ENCODE data around the gene AMDHD2. TPM values are rescaled to one million over a fixed set of nuclear protein-coding genes. Genes with fewer than 3 reads are reported as not detected.

Gene AMDHD2
- total and polyA plus RNA-seq, 2 of the 8 experiments (the other 6 are each of a cell fraction or from before 2014, with no cell fraction given) = 43.0 to 54.6 TPM

- Histone ChIP-seq H3K14ac (ENCODE audit: insufficient read length) (no peak overlapping the region), H2AK5ac (ENCODE audit: low read depth, low read length) (no peak overlapping the region), H4K8ac (ENCODE audit: extremely low read depth, insufficient read depth, low read length) (no peak overlapping the region), H3K9ac (replicated peaks in 1 of 4; ENCODE audit: extremely low read depth in 1 of 4, low read depth in 3 of 4, low read length in 3 of 4) (no peak overlapping the region), H3K4me2 (ENCODE audit: insufficient read depth in 1 of 2, low read depth in 2 of 2, low read length in 2 of 2) (no peak overlapping the region), H3K4ac (replicated peaks; ENCODE audit: insufficient read length, low read depth, low read length) (no peak overlapping the region), H3K27ac (ENCODE audit: low read depth, low read length) (no peak overlapping the region), H3K4me3 (ENCODE audit: extremely low read depth in 1 of 4, insufficient read depth in 2 of 4, low read depth in 3 of 4, low read length in 4 of 4) (no peak overlapping the region), H3K79me2 (ENCODE audit: control insufficient read depth in 1 of 2, insufficient read depth in 2 of 2, low read length in 2 of 2) (peaks cover 0 to 4% of the 10 kb centered on the region in 2 experiments; a peak in 1 of 4 replicates), H3K79me1 (ENCODE audit: low read depth, low read length) (peaks cover 23% of the 10 kb centered on the region), H2BK20ac (ENCODE audit: low read length) (no peak overlapping the region), H2BK5ac (ENCODE audit: low read depth, low read length) (no peak overlapping the region), H3K4me1 (replicated peaks in 1 of 4; ENCODE audit: control insufficient read depth in 3 of 4, insufficient read depth in 4 of 4, low read length in 3 of 4) (peaks cover 0 to 14% (median 5%) of the 10 kb centered on the region in 4 experiments; a peak in 5 of 7 replicates), H2BK15ac (ENCODE audit: low read length) (no peak overlapping the region), H2BK12ac (ENCODE audit: low read depth, low read length) (no peak overlapping the region), H3K18ac (ENCODE audit: extremely low read depth, low read length) (no peak overlapping the region), H3K36me3 (ENCODE audit: control insufficient read depth in 2 of 4, insufficient read depth in 4 of 4, low read length in 3 of 4) (no peaks in the 10 kb centered on the region), H3K23me2 (ENCODE audit: low read depth, low read length) (peaks cover 17% of the 10 kb centered on the region; the same call in 1 of the 2 replicates), H4K20me1 (replicated peaks in 1 of 2; ENCODE audit: control insufficient read depth in 1 of 2, insufficient read depth in 2 of 2, low read length in 2 of 2) (peaks cover 9 to 17% of the 10 kb centered on the region in 2 experiments), H3K27me3 (replicated peaks in 1 of 4; ENCODE audit: control insufficient read depth in 3 of 4, extremely low read depth in 1 of 4, insufficient read depth in 3 of 4, low read length in 3 of 4) (peaks cover 10 to 32% (median 21%) of the 10 kb centered on the region in 4 experiments), H4K5ac (ENCODE audit: insufficient read length, low read depth, low read length) (no peak overlapping the region), H4K91ac (replicated peaks; ENCODE audit: insufficient read length, low read length) (no peak overlapping the region), H2AFZ (ENCODE audit: low read length) (no peak overlapping the region), H3K9me3 (ENCODE audit: insufficient read depth in 2 of 2, low read depth in 1 of 2, low read length in 1 of 2) (no peaks in the 10 kb centered on the region), H3K23ac (ENCODE audit: insufficient read length) (no peak overlapping the region), H3K56ac (replicated peaks; ENCODE audit: insufficient read length, low read depth, low read length) (no peak overlapping the region), H2BK120ac (replicated peaks; ENCODE audit: low read depth, low read length) (no peak overlapping the region)
- no peak for DNase-seq (ENCODE audit: low read depth in 1 of 2, low spot score in 2 of 2)
- ChIA-PET CTCF (ENCODE audit: partially characterized antibody) (interaction anchor here (1.0 to 2.8 kb wide), 4 partner anchors 11 to 27 kb away, joined by 3 to 15 read pairs (median 4); no protein-coding TSS in a partner anchor), POLR2A (ENCODE audit: partially characterized antibody) (interaction anchor here (0.8 to 1.7 kb wide), 4 partner anchors 10 to 22 kb away, joined by 3 to 5 read pairs (median 4); no protein-coding TSS in a partner anchor)
- no peak for TF ChIP-seq HDAC2 (IDR thresholded peaks at IDR 0.05; ENCODE audit: borderline replicate concordance in 1 of 2, low read depth in 2 of 2, low read length in 2 of 2)
- TF ChIP-seq SRF (IDR thresholded peaks at IDR 0.05; ENCODE audit: low read depth, low read length) = no peak
- no peak for TF ChIP-seq HDAC6 (IDR thresholded peaks at IDR 0.05; ENCODE audit: low read depth, low read length)
- TF ChIP-seq CREB1 (IDR thresholded peaks at IDR 0.05) = no peak
- FAIRE-seq = no peak
- 90% methylated on average over 3 of the region's 3 CpGs; no CpG with 5 or more reads in 1 of the 2 experiments for WGBS, 2 experiments (ENCODE audit: extremely low coverage in 1 of 2, insufficient coverage in 1 of 2, insufficient read length in 1 of 2, insufficient replicate concordance in 2 of 2, low coverage in 1 of 2, low lambda C conversion rate in 2 of 2, missing lambda C conversion rate in 1 of 2)
Measured at GRCh38 chr16:2477327-2477726, 42.8 kb upstream of the AMDHD2 start.

All from H1 (cell line).